ENCODE data around the gene PCBP4. TPM values are rescaled to one million over a fixed set of nuclear protein-coding genes. Genes with fewer than 3 reads are reported as not detected.

The PCBP4 gene
- total RNA-seq, 1 experiment from 2014 or later = 26.4 TPM

DNA sequence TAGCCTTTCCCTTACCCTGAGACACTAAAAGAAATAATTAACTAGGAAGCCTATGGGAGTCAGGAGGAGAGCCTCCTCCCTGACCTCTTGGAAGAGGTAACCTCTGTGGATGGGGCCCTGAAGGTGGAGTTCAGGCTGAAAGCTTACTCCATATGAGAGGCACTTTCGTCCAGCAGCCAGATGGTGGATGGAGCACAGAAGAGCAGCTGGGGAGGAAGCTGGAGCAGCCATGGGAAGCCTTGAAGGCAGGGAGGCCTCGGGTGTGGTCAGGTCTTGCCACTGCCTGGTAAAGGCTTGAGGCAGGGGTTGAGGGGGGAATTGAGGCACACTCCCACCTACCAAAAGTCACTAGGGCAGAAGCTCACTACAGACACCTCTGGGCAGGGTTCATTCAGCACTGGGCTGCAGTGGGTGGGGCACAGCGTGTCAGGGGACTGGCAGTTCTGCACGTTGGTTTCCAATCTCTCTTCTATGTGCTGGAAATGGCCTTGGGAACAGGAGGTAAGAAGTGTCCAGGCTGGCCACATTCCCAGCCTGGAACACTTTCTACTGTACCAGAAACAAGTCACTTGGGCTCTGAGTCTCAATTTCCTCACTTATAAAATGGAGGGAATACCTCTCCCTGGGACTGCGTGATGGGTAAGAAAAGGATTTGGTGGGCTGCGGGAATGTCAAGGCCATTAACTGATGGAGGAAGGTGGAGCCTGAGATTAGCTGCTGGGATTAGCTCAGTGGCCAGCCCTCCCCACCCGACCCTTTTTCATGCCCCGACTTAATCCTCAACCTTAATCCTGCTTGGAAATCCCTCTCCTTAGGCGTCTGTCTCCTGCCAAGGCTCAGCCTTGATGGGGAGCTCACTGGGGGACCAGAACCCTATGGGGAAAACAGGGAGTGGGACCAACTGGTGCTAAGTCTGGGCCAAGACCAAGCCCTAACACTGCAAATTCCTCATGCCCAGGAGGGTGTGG lies 5.4 kb downstream of the PCBP4 start:
- Mint-ChIP-seq H3K36me3 (ENCODE audit: insufficient read depth, unreplicated experiment) (no peaks in the 10 kb centered on the region), H3K9me3 (ENCODE audit: unreplicated experiment) (no peaks in the 10 kb centered on the region), H3K4me1 (ENCODE audit: insufficient read depth, unreplicated experiment) (peaks cover 10% of the 10 kb centered on the region), H3K27ac (ENCODE audit: low read depth, unreplicated experiment) (no peak overlapping the region), H3K27me3 (ENCODE audit: insufficient read depth, unreplicated experiment) (no peaks in the 10 kb centered on the region), H3K4me3 (ENCODE audit: unreplicated experiment) (no peak overlapping the region)
- intact Hi-C loops (cut with micrococcal nuclease) = no loop called here
- no TSS peak for BruUV-seq (replicated peaks)
- DNase-seq (ENCODE audit: unreplicated experiment) = no peak
- ChIA-PET CTCF (interaction anchor here (0.7 to 1.7 kb wide), 4 partner anchors 12 to 92 kb away, joined by 3 to 7 read pairs (median 4); partner anchors contain the start of genes ABHD14B and RPL29), POLR2A (interaction anchor here (0.9 kb wide), 1 partner anchor 12 kb away, joined by 4 read pairs; the partner anchor contains the start of gene ABHD14B)
- TF ChIP-seq, protein P1, sequence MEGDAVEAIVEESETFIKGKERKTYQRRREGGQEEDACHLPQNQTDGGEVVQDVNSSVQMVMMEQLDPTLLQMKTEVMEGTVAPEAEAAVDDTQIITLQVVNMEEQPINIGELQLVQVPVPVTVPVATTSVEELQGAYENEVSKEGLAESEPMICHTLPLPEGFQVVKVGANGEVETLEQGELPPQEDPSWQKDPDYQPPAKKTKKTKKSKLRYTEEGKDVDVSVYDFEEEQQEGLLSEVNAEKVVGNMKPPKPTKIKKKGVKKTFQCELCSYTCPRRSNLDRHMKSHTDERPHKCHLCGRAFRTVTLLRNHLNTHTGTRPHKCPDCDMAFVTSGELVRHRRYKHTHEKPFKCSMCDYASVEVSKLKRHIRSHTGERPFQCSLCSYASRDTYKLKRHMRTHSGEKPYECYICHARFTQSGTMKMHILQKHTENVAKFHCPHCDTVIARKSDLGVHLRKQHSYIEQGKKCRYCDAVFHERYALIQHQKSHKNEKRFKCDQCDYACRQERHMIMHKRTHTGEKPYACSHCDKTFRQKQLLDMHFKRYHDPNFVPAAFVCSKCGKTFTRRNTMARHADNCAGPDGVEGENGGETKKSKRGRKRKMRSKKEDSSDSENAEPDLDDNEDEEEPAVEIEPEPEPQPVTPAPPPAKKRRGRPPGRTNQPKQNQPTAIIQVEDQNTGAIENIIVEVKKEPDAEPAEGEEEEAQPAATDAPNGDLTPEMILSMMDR (IDR thresholded peaks at IDR 0.05; ENCODE audit: unreplicated experiment) = no peak

DNA sequence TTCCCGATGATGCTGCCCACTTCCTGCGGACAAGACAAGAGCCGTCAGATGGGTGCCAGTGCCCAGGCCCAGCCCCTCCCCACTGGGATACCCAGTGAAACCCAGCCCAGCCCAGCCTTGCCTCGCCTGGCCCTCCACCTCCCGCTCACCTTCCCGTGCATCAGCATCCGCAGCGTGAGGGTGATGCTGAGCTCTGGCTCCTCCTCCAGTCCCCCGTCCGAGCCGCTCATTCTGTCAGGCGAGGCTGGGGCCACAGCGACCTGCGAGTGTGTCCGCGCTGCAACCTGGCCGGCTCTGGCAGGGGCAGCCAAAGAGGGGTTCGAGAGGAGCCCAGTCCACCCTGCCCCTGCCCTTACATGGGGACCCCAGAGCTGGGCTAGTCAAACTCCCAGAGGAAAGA lies 6.2 kb downstream of the PCBP4 start:
- no peaks in the 10 kb centered on the region for H3K36me3 Mint-ChIP-seq (ENCODE audit: insufficient read depth, unreplicated experiment)
- TF ChIP-seq, protein P1 (IDR thresholded peaks at IDR 0.05; ENCODE audit: unreplicated experiment) = no peak
- peaks cover 10% of the 10 kb centered on the region for H3K4me1 Mint-ChIP-seq (ENCODE audit: insufficient read depth, unreplicated experiment)
- intact Hi-C loops (cut with micrococcal nuclease) = no loop called here
- DNase-seq (ENCODE audit: unreplicated experiment) = no peak
- no peak overlapping the region for H3K27ac Mint-ChIP-seq (ENCODE audit: low read depth, unreplicated experiment)
- H3K9me3 Mint-ChIP-seq (ENCODE audit: unreplicated experiment) = no peaks in the 10 kb centered on the region
- POLR2A ChIA-PET = interaction anchor here (0.7 kb wide), 1 partner anchor 22 kb away, joined by 5 read pairs; no protein-coding TSS in a partner anchor
- BruUV-seq (replicated peaks) = no TSS peak
- CTCF ChIA-PET = interaction anchor here (0.7 to 1.7 kb wide), 3 partner anchors 13 to 93 kb away, joined by 3 to 7 read pairs (median 4); partner anchors contain the start of gene ABHD14B
- H3K4me3 Mint-ChIP-seq (ENCODE audit: unreplicated experiment) = no peak overlapping the region
- no peaks in the 10 kb centered on the region for H3K27me3 Mint-ChIP-seq (ENCODE audit: insufficient read depth, unreplicated experiment)

DNA sequence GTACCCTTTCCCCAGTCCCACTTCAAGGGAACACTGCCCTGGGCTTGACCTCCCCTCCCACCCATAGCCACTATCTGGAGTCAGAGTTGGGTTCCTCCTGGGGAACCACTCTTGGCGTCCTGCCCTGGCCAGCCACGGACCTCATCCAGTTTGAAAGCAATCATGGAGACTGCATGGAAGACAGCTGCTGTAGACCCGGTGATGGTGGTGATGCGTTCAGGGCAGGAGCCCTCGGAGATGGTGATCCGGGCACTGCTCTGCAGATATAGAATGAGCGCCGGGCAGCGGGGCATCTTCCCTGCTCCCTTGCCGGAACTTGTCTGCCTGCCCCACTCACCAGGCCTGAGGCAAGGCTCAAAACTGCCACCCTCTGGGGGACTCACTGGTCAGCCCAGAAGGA lies 6.9 kb downstream of the PCBP4 start:
- no peak for DNase-seq (ENCODE audit: unreplicated experiment)
- intact Hi-C loops (cut with micrococcal nuclease) = no loop called here
- ChIA-PET CTCF (interaction anchor here (0.6 kb wide), 1 partner anchor 13 kb away, joined by 7 read pairs; no protein-coding TSS in a partner anchor), POLR2A (interaction anchor here (0.7 kb wide), 1 partner anchor 23 kb away, joined by 5 read pairs; no protein-coding TSS in a partner anchor)
- Mint-ChIP-seq H3K36me3 (ENCODE audit: insufficient read depth, unreplicated experiment) (no peaks in the 10 kb centered on the region), H3K9me3 (ENCODE audit: unreplicated experiment) (no peaks in the 10 kb centered on the region), H3K27ac (ENCODE audit: low read depth, unreplicated experiment) (no peak overlapping the region), H3K4me3 (ENCODE audit: unreplicated experiment) (no peak overlapping the region), H3K27me3 (ENCODE audit: insufficient read depth, unreplicated experiment) (no peaks in the 10 kb centered on the region), H3K4me1 (ENCODE audit: insufficient read depth, unreplicated experiment) (peaks cover 4% of the 10 kb centered on the region)
- BruUV-seq (replicated peaks) = no TSS peak
- TF ChIP-seq, protein P1 (IDR thresholded peaks at IDR 0.05; ENCODE audit: unreplicated experiment) = no peak

DNA sequence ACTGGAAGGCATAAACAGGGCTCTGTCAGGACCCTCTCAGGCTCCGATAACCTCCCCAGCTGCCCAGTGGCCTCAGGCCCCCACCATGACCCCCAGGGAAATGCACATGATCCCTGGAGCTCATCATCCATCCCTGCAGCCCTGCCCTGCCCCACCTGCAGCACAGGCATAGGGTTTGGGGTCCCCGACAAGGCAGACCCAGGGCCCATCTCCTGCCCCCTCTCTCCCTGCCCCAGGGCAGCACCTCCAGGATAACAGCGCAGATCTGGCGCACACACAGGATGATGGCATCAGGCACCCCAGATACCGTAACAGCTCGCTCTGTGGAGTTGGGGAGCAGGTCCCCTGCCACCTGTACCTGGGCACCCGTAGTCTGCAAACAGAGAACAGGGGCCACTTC lies 7.6 kb downstream of the PCBP4 start:
- DNase-seq (ENCODE audit: unreplicated experiment) = no peak
- Mint-ChIP-seq H3K9me3 (ENCODE audit: unreplicated experiment) (no peaks in the 10 kb centered on the region), H3K4me1 (ENCODE audit: insufficient read depth, unreplicated experiment) (no peaks in the 10 kb centered on the region), H3K27me3 (ENCODE audit: insufficient read depth, unreplicated experiment) (no peaks in the 10 kb centered on the region), H3K36me3 (ENCODE audit: insufficient read depth, unreplicated experiment) (no peaks in the 10 kb centered on the region), H3K4me3 (ENCODE audit: unreplicated experiment) (no peak overlapping the region), H3K27ac (ENCODE audit: low read depth, unreplicated experiment) (no peak overlapping the region)
- BruUV-seq (replicated peaks) = no TSS peak
- intact Hi-C loops (cut with micrococcal nuclease) = no loop called here
- POLR2A ChIA-PET = interaction anchor here (1.0 kb wide), 1 partner anchor 14 kb away, joined by 3 read pairs; the partner anchor contains the start of gene ABHD14B
- TF ChIP-seq, protein P1 (IDR thresholded peaks at IDR 0.05; ENCODE audit: unreplicated experiment) = no peak
- CTCF ChIA-PET = interaction anchor here (0.6 kb wide), 2 partner anchors 13 to 18 kb away, joined by 4 to 7 read pairs; partner anchors contain the start of gene RRP9
